Activated CD4-positive, alpha-beta T cell treated with anti-CD3 and anti-CD28 coated beads for 1 hour (primary cell): ENCODE results near the gene NPPB.

Experiments used
- DNase-seq: peaks from one replicate; pipeline ENCODE4 v3.0.0-alpha.2; 2020

The NPPB gene

GRCh38 chr1:11831945-11832725 is 26.6 kb downstream of the NPPB start:
- DNase-seq: no peak

DNA sequence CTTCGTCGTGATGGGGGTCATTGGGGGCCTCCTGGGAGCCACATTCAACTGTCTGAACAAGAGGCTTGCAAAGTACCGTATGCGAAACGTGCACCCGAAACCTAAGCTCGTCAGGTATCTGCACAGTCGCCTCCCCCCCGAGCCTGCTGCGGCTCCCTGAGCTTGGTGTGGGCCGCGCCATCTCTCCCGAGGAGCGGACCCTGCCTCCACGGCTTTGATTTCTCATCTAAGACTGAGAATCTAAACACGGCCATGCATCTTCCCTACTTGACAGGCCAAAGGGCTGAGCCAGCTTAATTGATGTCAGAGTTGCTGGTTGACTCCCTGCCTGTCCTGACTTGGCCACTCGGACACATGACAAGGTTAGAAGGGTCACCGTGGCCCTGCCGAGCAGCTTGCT is 30.2 kb downstream of the NPPB start:
- no peak for DNase-seq

- DNase-seq: no peak
Observed at GRCh38 chr1:11826946-11827345, 31.8 kb downstream of the NPPB start.

DNA sequence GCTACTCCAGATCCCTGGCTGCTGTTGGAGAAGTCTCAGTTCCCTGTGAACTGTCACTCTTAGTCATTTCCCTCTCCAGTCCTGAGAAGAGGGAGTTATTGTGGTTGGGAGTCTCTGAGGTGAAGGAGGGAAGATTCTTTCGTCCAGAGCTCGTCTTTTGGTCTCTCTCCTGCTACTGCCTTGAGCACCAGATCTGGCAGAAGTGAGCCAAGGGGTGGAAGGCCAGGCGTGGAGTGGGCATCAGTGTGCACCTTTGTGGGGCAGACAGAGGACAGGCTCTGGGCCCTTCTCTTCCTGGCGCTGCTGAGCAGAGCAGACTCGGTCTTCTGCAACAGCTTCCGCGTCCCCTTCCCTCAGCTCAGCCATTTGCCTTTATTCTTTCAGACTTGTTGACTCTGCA is 33.6 kb downstream of the NPPB start:
- DNase-seq: no peak

GRCh38 chr1:11823366-11824137 is 35.2 kb downstream of the NPPB start:
- DNase-seq: no peak

DNA sequence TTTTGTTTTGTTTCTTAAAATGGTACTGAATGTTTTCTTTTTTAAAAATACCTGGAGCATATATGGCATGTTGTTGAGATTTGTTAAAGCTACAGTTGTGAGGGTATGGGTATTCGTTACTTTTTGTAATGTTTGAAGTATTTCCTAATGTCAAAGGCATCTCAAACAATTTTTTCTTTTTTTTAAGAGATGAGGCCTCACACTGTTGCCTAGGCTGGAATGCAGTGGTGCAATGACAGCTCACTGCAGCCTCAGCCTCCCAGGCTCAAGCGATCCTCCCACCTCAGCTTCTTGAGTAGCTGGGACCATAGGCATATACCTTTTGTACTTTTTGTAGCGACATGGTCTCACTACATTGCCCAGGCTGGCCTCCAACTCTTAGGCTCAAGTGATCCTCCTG is 36.7 kb downstream of the NPPB start:
- no peak for DNase-seq

DNA sequence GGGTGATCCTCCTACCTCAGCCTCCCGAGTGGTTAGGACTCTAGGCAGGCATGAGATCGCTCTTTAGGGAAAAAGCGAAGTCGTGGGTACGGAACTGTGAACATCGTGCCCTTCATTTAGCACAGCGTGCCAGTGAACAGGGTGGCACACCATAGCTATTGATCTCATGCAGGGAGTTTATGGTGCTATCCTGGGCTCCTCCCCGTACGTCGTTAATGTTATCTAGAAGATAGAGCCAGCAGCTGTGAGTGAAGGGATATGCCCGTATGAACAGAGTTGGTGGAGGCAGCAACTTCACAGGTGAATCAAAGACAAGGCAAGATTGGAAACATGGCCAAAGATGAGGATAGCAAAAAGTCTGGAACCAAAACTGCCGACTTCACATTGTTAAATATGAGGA is 41.6 kb downstream of the NPPB start:
- DNase-seq: no peak

DNA sequence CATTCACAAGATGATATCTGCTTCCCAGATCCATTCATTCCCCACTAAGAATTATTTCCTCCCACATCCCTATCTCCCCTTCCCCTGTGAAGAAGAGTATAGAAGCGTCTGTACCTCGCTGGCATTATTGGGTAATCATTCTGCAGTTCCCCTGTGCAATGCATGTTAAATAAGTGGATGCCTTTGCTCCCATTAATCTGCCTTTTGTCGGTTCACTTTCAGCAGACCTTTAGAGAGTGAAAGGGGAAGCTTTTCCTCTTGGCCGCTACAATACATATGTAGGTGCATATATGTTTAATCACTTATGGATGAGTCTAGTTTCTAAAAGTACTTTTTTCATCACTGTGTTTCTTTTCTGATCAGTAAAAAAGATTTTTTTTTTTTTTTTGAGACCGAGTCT is 45.7 kb downstream of the NPPB start:
- no peak for DNase-seq
